HepG2 (cell line): ENCODE data around the gene CFAP119. TPM values are rescaled to one million over a fixed set of nuclear protein-coding genes. Genes with fewer than 3 reads are reported as not detected.

Experiments used
- BCL3 ChIP-seq: sonication (generic); formaldehyde crosslinking; IDR thresholded peaks from 2 replicates; pipeline ENCODE4 v1.5.1; 2020; ENCODE audit warnings: mild to moderate bottlenecking, missing genetic modification reagents, moderate library complexity
- CREM ChIP-seq, 2 experiments: sonication (generic) in 1 of 2; formaldehyde crosslinking in 1 of 2; IDR thresholded peaks; 2 replicates each; pipeline versions ENCODE4 v1.4.0 to v1.6.1; 2016 to 2020; ENCODE audit warnings: antibody characterized with exemption in 1 of 2, mild to moderate bottlenecking in 1 of 2, missing genetic modification reagents in 1 of 2
- GABPA ChIP-seq, 2 experiments: IDR thresholded peaks; 2 replicates each; pipeline ENCODE4 v1.6.1; 2011 to 2016; ENCODE audit warnings: low read depth in 2 of 2, low read length in 1 of 2, missing biosample characterization in 1 of 2, missing genetic modification characterization in 1 of 2
- GATA4 ChIP-seq: sonication (generic); IDR thresholded peaks from 2 replicates; pipeline ENCODE4 v1.6.1; 2016; ENCODE audit warnings: antibody characterized with exemption, low read depth, borderline replicate concordance
- GMEB2 ChIP-seq: IDR thresholded peaks from 2 replicates; pipeline ENCODE4 v1.6.1; 2016; ENCODE audit warnings: missing biosample characterization, missing genetic modification reagents, low read depth
- HOXA7 ChIP-seq: sonication (generic); formaldehyde crosslinking; IDR thresholded peaks from 2 replicates; pipeline ENCODE4 v1.8.1; 2022; ENCODE audit warnings: mild to moderate bottlenecking, missing genetic modification reagents, moderate library complexity
- MBNL3 ChIP-seq: fragments of 250-450 bp; sonication (Bioruptor Pico); conservative IDR thresholded peaks from 2 replicates; pipeline ENCODE4 v1.8.0; 2022; ENCODE audit warnings: mild to moderate bottlenecking, inconsistent platforms
- RFX5 ChIP-seq: IDR thresholded peaks from 2 replicates; pipeline ENCODE4 v1.6.1; 2011; ENCODE audit warnings: low read depth, low read length, improper control_type of control experiment
- ZBTB42 ChIP-seq: sonication (generic); formaldehyde crosslinking; IDR thresholded peaks from 2 replicates; pipeline ENCODE4 v1.5.0; 2020; ENCODE audit warnings: mild to moderate bottlenecking, missing genetic modification reagents
- ZBTB7B ChIP-seq: sonication (generic); formaldehyde crosslinking; IDR thresholded peaks from 2 replicates; pipeline ENCODE4 v1.4.0; 2020; ENCODE audit warnings: missing genetic modification reagents
- ZEB1 ChIP-seq: IDR thresholded peaks from 2 replicates; pipeline ENCODE4 v1.6.1; 2012; ENCODE audit warnings: mild to moderate bottlenecking, low read depth, inconsistent platforms; ENCODE audit not compliant: insufficient replicate concordance
- ZNF136 ChIP-seq: sonication (generic); formaldehyde crosslinking; IDR thresholded peaks from 2 replicates; pipeline ENCODE4 v1.8.1; 2022; ENCODE audit warnings: low read depth, mild to moderate bottlenecking, moderate library complexity, missing genetic modification reagents
- ZNF264 ChIP-seq: sonication (generic); formaldehyde crosslinking; IDR thresholded peaks from 2 replicates; pipeline ENCODE4 v1.4.0; 2020; ENCODE audit warnings: missing genetic modification reagents
- ZNF292 ChIP-seq: sonication (generic); formaldehyde crosslinking; IDR thresholded peaks from 2 replicates; pipeline ENCODE4 v1.8.1; 2022; ENCODE audit warnings: mild to moderate bottlenecking, low read depth, missing genetic modification reagents, borderline replicate concordance
- ZNF570 ChIP-seq: sonication (generic); formaldehyde crosslinking; IDR thresholded peaks from 2 replicates; pipeline ENCODE4 v1.4.0; 2020; ENCODE audit warnings: mild to moderate bottlenecking, missing genetic modification reagents, borderline replicate concordance
- ZNF768 ChIP-seq: sonication (generic); formaldehyde crosslinking; IDR thresholded peaks from 2 replicates; pipeline ENCODE4 v1.4.0; 2020; ENCODE audit warnings: missing genetic modification reagents
- polyA plus RNA-seq, 8 experiments: library from polyadenylated mRNA; depleted of rRNA in 3 of 8; stranded (reverse) in 7 of 8; unstranded in 1 of 8; fragments of >200 nt; fragmentation: Illumina TruSeq in 4 of 8; extraction: Trizol in 4 of 8; gene quantifications; 2 replicates each; pipeline versions ENCODE4 v1.2.1 to v1.2.3, GENCODE V29; 2011 to 2016; ENCODE audit warnings: low read depth in 4 of 8, missing spikeins in 1 of 8, mixed read lengths in 1 of 8; ENCODE audit not compliant: insufficient read depth in 1 of 8
- total RNA-seq, 5 experiments: library from RNA; depleted of rRNA; stranded (reverse); fragments of >200 nt; fragmentation: Illumina TruSeq; extraction: Trizol; gene quantifications; 2 replicates each; pipeline ENCODE4 v1.2.3, GENCODE V29; 2016; ENCODE audit warnings: low read depth in 1 of 5
- TF ChIP-seq, protein P1 (sequence below): sonication (generic); formaldehyde crosslinking; conservative IDR thresholded peaks from 2 replicates; pipeline ENCODE4 v1.4.0; 2020; ENCODE audit warnings: missing genetic modification reagents
- TF ChIP-seq, protein P2 (sequence below): sonication (generic); formaldehyde crosslinking; IDR thresholded peaks from 2 replicates; pipeline ENCODE4 v1.4.0; 2020; ENCODE audit warnings: low read depth, missing genetic modification reagents

The CFAP119 gene
- total and polyA plus RNA-seq, 2 of the 13 experiments (the other 11 are each of a cell fraction or from before 2014, with no cell fraction given), result 6.4 TPM

GRCh38 chr16:30747799-30748633 is 13.8 kb downstream of the CFAP119 start, which contains the start of gene PHKG2 (continued):
- peak; percentile 74; the same call in 1 of the 2 replicates for TF ChIP-seq ZNF292 (CRISPR knock-in tag)
- peak; percentile 36; the same call in 1 of the 2 replicates for TF ChIP-seq ZNF768 (CRISPR knock-in tag)
- no peak for TF ChIP-seq HOXA7 (CRISPR knock-in tag)
- no peak for TF ChIP-seq GABPA (IDR thresholded peaks at IDR 0.05; ENCODE audit: low read depth, low read length)
- peak; percentile 82 for TF ChIP-seq GABPA (CRISPR knock-in tag; IDR thresholded peaks at IDR 0.05; ENCODE audit: low read depth)
- peak; percentile 62 for TF ChIP-seq ZEB1
- no peak for TF ChIP-seq ZBTB7B (CRISPR knock-in tag)
- TF ChIP-seq CREM (IDR thresholded peaks at IDR 0.05), result peak; percentile 60; the same call in 1 of the 2 replicates
- no peak for TF ChIP-seq CREM (CRISPR knock-in tag; IDR thresholded peaks at IDR 0.05)
- peak; percentile 79 for TF ChIP-seq RFX5
- no peak for TF ChIP-seq BCL3
- TF ChIP-seq ZNF570 (CRISPR knock-in tag), result no peak
- TF ChIP-seq ZNF264 (CRISPR knock-in tag), result peak; percentile 64; the same call in 1 of the 2 replicates
- TF ChIP-seq ZBTB42 (CRISPR knock-in tag), result 0 out of 2 replicates have a peak, but pooled peaks have one; percentile 76
- TF ChIP-seq MBNL3 (CRISPR knock-in tag), result no peak
- peak; percentile 75; the same call in 1 of the 2 replicates for TF ChIP-seq GATA4
- TF ChIP-seq, protein P1, sequence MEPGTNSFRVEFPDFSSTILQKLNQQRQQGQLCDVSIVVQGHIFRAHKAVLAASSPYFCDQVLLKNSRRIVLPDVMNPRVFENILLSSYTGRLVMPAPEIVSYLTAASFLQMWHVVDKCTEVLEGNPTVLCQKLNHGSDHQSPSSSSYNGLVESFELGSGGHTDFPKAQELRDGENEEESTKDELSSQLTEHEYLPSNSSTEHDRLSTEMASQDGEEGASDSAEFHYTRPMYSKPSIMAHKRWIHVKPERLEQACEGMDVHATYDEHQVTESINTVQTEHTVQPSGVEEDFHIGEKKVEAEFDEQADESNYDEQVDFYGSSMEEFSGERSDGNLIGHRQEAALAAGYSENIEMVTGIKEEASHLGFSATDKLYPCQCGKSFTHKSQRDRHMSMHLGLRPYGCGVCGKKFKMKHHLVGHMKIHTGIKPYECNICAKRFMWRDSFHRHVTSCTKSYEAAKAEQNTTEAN, result peak; percentile 56; the same call in 1 of the 2 replicates
- TF ChIP-seq, protein P2, sequence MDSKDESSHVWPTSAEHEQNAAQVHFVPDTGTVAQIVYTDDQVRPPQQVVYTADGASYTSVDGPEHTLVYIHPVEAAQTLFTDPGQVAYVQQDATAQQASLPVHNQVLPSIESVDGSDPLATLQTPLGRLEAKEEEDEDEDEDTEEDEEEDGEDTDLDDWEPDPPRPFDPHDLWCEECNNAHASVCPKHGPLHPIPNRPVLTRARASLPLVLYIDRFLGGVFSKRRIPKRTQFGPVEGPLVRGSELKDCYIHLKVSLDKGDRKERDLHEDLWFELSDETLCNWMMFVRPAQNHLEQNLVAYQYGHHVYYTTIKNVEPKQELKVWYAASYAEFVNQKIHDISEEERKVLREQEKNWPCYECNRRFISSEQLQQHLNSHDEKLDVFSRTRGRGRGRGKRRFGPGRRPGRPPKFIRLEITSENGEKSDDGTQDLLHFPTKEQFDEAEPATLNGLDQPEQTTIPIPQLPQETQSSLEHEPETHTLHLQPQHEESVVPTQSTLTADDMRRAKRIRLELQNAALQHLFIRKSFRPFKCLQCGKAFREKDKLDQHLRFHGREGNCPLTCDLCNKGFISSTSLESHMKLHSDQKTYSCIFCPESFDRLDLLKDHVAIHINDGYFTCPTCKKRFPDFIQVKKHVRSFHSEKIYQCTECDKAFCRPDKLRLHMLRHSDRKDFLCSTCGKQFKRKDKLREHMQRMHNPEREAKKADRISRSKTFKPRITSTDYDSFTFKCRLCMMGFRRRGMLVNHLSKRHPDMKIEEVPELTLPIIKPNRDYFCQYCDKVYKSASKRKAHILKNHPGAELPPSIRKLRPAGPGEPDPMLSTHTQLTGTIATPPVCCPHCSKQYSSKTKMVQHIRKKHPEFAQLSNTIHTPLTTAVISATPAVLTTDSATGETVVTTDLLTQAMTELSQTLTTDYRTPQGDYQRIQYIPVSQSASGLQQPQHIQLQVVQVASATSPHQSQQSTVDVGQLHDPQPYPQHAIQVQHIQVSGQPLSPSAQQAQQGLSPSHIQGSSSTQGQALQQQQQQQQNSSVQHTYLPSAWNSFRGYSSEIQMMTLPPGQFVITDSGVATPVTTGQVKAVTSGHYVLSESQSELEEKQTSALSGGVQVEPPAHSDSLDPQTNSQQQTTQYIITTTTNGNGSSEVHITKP (CRISPR knock-in tag), result 0 out of 2 replicates have a peak, but pooled peaks have one; percentile 54
- peak; percentile 57; the same call in 1 of the 2 replicates for TF ChIP-seq GMEB2 (CRISPR knock-in tag)
- TF ChIP-seq ZNF136 (CRISPR knock-in tag), result no peak; the same call in 1 of the 2 replicates
